ENCODE results near the gene MYLK4.

DNA sequence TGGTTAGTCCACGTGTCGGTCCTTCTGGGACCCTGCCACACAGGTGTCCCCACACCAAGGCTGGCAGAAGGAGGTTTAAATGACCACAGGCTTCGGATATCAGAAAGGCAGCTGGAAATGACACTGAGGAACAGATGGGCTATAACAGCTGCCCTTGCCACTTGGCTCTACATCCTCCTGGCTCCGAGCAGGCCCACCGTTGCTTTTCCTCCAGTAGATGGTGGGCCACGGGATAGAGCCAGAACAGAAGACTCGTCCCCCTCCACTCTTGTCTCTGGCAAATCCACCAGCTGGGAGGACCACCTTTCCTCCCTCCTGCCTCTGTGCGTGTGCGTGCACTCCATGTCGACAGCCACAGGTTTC lies 32.1 kb upstream of the MYLK4 start:
- no peak for TF ChIP-seq POLR2AphosphoS5 (IDR thresholded peaks at IDR 0.05)
- TF ChIP-seq, protein P1, sequence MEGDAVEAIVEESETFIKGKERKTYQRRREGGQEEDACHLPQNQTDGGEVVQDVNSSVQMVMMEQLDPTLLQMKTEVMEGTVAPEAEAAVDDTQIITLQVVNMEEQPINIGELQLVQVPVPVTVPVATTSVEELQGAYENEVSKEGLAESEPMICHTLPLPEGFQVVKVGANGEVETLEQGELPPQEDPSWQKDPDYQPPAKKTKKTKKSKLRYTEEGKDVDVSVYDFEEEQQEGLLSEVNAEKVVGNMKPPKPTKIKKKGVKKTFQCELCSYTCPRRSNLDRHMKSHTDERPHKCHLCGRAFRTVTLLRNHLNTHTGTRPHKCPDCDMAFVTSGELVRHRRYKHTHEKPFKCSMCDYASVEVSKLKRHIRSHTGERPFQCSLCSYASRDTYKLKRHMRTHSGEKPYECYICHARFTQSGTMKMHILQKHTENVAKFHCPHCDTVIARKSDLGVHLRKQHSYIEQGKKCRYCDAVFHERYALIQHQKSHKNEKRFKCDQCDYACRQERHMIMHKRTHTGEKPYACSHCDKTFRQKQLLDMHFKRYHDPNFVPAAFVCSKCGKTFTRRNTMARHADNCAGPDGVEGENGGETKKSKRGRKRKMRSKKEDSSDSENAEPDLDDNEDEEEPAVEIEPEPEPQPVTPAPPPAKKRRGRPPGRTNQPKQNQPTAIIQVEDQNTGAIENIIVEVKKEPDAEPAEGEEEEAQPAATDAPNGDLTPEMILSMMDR (IDR thresholded peaks at IDR 0.05) = no peak
